ENCODE data around the gene TTC13.

The TTC13 gene

GRCh38 chr1:230983811-230984210 lies 5.2 kb upstream of the TTC13 start:
- TF ChIP-seq POLR2AphosphoS5 (IDR thresholded peaks at IDR 0.05; ENCODE audit: borderline replicate concordance, low read depth, low read length): no peak
- no peak for TF ChIP-seq EZH2 (IDR thresholded peaks at IDR 0.05)
- TF ChIP-seq FOXP2 (optimal IDR thresholded peaks at IDR 0.05; ENCODE audit: control extremely low read depth, extremely low read length, insufficient read depth): no peak
- H3K9ac ChIP-seq (ENCODE audit: insufficient read length): no peak overlapping the region
- no peaks in the 10 kb centered on the region for H3K9me3 ChIP-seq (ENCODE audit: low read depth, low read length)
- H3K36me3 ChIP-seq (ENCODE audit: insufficient read depth, low read length): peaks cover 21% of the 10 kb centered on the region
- H3K27ac ChIP-seq: no peak overlapping the region
- H3K4me3 ChIP-seq: no peak overlapping the region
- DNase-seq (ENCODE audit: low read depth, low spot score): no peak

- no peaks in the 10 kb centered on the region for H3K9me3 ChIP-seq (ENCODE audit: low read depth, low read length)
- no peak for DNase-seq (ENCODE audit: low read depth, low spot score)
- no peak overlapping the region for H3K4me3 ChIP-seq
- TF ChIP-seq EZH2 (IDR thresholded peaks at IDR 0.05): no peak
- no peak for TF ChIP-seq FOXP2 (optimal IDR thresholded peaks at IDR 0.05; ENCODE audit: control extremely low read depth, extremely low read length, insufficient read depth)
- no peak for TF ChIP-seq POLR2AphosphoS5 (IDR thresholded peaks at IDR 0.05; ENCODE audit: borderline replicate concordance, low read depth, low read length)
- no peak overlapping the region for H3K27ac ChIP-seq
- peaks cover 21% of the 10 kb centered on the region for H3K36me3 ChIP-seq (ENCODE audit: insufficient read depth, low read length)
- H3K9ac ChIP-seq (ENCODE audit: insufficient read length): no peak overlapping the region
Measured at GRCh38 chr1:230982696-230983095, 4.0 kb upstream of the TTC13 start.

GRCh38 chr1:230979952-230980351 lies 1.3 kb upstream of the TTC13 start:
- TF ChIP-seq FOXP2 (optimal IDR thresholded peaks at IDR 0.05; ENCODE audit: control extremely low read depth, extremely low read length, insufficient read depth) (no peak), EZH2 (IDR thresholded peaks at IDR 0.05) (no peak), POLR2AphosphoS5 (IDR thresholded peaks at IDR 0.05; ENCODE audit: borderline replicate concordance, low read depth, low read length) (no peak)
- Histone ChIP-seq H3K9ac (ENCODE audit: insufficient read length) (peak overlapping the region; percentile 82), H3K36me3 (ENCODE audit: insufficient read depth, low read length) (peaks cover 26% of the 10 kb centered on the region), H3K27ac (no peak overlapping the region), H3K4me3 (peak overlapping the region; percentile 95), H3K9me3 (ENCODE audit: low read depth, low read length) (no peaks in the 10 kb centered on the region)
- no peak for DNase-seq (ENCODE audit: low read depth, low spot score)

- H3K9me3 ChIP-seq (ENCODE audit: low read depth, low read length): no peaks in the 10 kb centered on the region
- peak overlapping the region; percentile 95 for H3K4me3 ChIP-seq
- peaks cover 26% of the 10 kb centered on the region for H3K36me3 ChIP-seq (ENCODE audit: insufficient read depth, low read length)
- TF ChIP-seq EZH2 (IDR thresholded peaks at IDR 0.05) (no peak), POLR2AphosphoS5 (IDR thresholded peaks at IDR 0.05; ENCODE audit: borderline replicate concordance, low read depth, low read length) (no peak), FOXP2 (optimal IDR thresholded peaks at IDR 0.05; ENCODE audit: control extremely low read depth, extremely low read length, insufficient read depth) (no peak)
- DNase-seq (ENCODE audit: low read depth, low spot score): no peak
- peak overlapping the region; percentile 82 for H3K9ac ChIP-seq (ENCODE audit: insufficient read length)
- H3K27ac ChIP-seq: no peak overlapping the region
Measured at GRCh38 chr1:230979389-230979716, 692 bp upstream of the TTC13 start.

GRCh38 chr1:230977761-230978490 lies 735 bp downstream of the TTC13 start:
- no peaks in the 10 kb centered on the region for H3K9me3 ChIP-seq (ENCODE audit: low read depth, low read length)
- H3K27ac ChIP-seq: no peak overlapping the region
- peaks cover 26% of the 10 kb centered on the region for H3K36me3 ChIP-seq (ENCODE audit: insufficient read depth, low read length)
- H3K9ac ChIP-seq (ENCODE audit: insufficient read length): peak overlapping the region; percentile 58
- no peak for TF ChIP-seq POLR2AphosphoS5 (IDR thresholded peaks at IDR 0.05; ENCODE audit: borderline replicate concordance, low read depth, low read length)
- no peak for TF ChIP-seq EZH2 (IDR thresholded peaks at IDR 0.05)
- no peak for TF ChIP-seq FOXP2 (optimal IDR thresholded peaks at IDR 0.05; ENCODE audit: control extremely low read depth, extremely low read length, insufficient read depth)
- no peak for DNase-seq (ENCODE audit: low read depth, low spot score)
- H3K4me3 ChIP-seq: peak overlapping the region; percentile 95

- no peak for TF ChIP-seq FOXP2 (optimal IDR thresholded peaks at IDR 0.05; ENCODE audit: control extremely low read depth, extremely low read length, insufficient read depth)
- no peak for TF ChIP-seq POLR2AphosphoS5 (IDR thresholded peaks at IDR 0.05; ENCODE audit: borderline replicate concordance, low read depth, low read length)
- no peak for TF ChIP-seq EZH2 (IDR thresholded peaks at IDR 0.05)
- Histone ChIP-seq H3K4me3 (peak overlapping the region; percentile 95), H3K27ac (no peak overlapping the region), H3K9ac (ENCODE audit: insufficient read length) (peak overlapping the region; percentile 58), H3K36me3 (ENCODE audit: insufficient read depth, low read length) (peaks cover 19% of the 10 kb centered on the region), H3K9me3 (ENCODE audit: low read depth, low read length) (no peaks in the 10 kb centered on the region)
- no peak for DNase-seq (ENCODE audit: low read depth, low spot score)
Measured at GRCh38 chr1:230976825-230977747, 1.6 kb downstream of the TTC13 start.

- H3K27ac ChIP-seq: no peak overlapping the region
- no peak overlapping the region for H3K9ac ChIP-seq (ENCODE audit: insufficient read length)
- H3K4me3 ChIP-seq: no peak overlapping the region
- TF ChIP-seq FOXP2 (optimal IDR thresholded peaks at IDR 0.05; ENCODE audit: control extremely low read depth, extremely low read length, insufficient read depth) (no peak), POLR2AphosphoS5 (IDR thresholded peaks at IDR 0.05; ENCODE audit: borderline replicate concordance, low read depth, low read length) (no peak), EZH2 (IDR thresholded peaks at IDR 0.05) (no peak)
- peaks cover 12% of the 10 kb centered on the region; the same call in 1 of the 2 replicates for H3K36me3 ChIP-seq (ENCODE audit: insufficient read depth, low read length)
- no peak for DNase-seq (ENCODE audit: low read depth, low spot score)
- no peaks in the 10 kb centered on the region for H3K9me3 ChIP-seq (ENCODE audit: low read depth, low read length)
Measured at GRCh38 chr1:230976360-230976759, 2.3 kb downstream of the TTC13 start.

- Histone ChIP-seq H3K36me3 (ENCODE audit: insufficient read depth, low read length) (peaks cover 6% of the 10 kb centered on the region; the same call in 1 of the 2 replicates), H3K9me3 (ENCODE audit: low read depth, low read length) (no peaks in the 10 kb centered on the region), H3K27ac (no peak overlapping the region), H3K9ac (ENCODE audit: insufficient read length) (no peak overlapping the region), H3K4me3 (no peak overlapping the region)
- TF ChIP-seq POLR2AphosphoS5 (IDR thresholded peaks at IDR 0.05; ENCODE audit: borderline replicate concordance, low read depth, low read length): no peak
- no peak for TF ChIP-seq FOXP2 (optimal IDR thresholded peaks at IDR 0.05; ENCODE audit: control extremely low read depth, extremely low read length, insufficient read depth)
- no peak for TF ChIP-seq EZH2 (IDR thresholded peaks at IDR 0.05)
- no peak for DNase-seq (ENCODE audit: low read depth, low spot score)
Measured at GRCh38 chr1:230975636-230976035, 3.0 kb downstream of the TTC13 start.

Data from SK-N-MC (cell line).